NCI-H1092 (cell line): Measurements from ENCODE around the gene FCN2.

Source experiments
- DNase-seq: peaks from one replicate; lab custom pipeline; 2025; lab: John Stamatoyannopoulos, UW

The FCN2 gene

DNA sequence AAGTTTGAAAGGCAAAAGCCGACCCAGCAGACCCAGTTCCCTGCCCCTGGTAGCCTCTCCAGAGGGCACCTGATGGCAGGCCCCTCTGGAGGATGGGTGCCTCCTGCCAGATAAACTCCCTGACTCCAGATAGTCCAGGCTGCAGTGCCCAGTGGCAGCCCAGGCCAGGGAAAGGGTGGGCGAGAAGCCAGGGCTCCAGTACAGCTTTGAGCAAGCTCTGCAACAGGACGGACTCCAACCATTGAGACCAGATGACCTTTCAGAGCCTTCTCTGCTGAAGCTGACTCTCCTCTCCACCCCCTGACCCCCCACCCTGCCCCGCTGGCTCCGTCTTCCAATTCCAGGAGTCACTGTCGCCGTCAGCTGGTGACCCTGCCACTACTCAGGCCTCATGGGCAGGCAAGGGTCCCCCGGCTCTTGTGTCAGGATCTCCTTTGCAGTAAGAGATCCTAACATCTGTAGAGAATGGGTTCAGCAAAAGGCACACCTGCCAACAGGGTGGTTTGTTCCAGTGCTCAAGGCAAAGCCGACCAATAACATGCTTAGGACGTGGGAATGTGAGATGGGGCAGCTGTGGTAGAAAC lies 52.6 kb downstream of the FCN2 start:
- no peak for DNase-seq

GRCh38 chr9:134935056-134935640 lies 54.5 kb downstream of the FCN2 start:
- no peak for DNase-seq

DNA sequence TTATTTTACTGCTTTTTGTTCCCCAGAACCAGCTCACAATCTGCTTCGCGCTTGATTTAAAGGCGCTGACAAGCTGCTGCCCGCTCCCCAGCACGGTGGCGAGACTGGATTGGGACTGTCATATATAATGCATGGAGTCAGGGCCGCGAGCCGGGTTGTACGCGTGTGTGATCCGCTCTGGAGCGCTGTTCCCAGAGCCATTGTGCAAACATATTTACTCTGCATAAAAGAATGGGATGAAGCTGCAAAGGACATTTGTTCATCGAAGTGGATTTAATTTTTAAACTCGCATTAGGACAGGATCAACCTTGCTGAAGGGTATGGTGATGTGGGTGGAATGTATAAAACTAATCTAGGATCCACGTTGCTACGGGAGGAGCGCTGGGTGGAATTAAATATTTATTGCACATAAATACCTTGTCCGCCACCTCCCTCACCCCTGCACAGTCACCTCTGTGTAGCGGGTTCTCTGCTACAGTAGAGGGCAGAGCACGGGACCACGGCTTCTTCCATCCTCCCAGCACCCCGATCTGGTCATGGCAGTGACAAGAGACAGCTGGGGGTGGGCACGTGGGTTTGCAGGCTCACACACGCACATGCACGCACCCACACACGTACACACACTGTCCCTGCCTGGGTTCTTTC lies 55.2 kb downstream of the FCN2 start:
- DNase-seq: no peak

GRCh38 chr9:134936346-134937163 lies 55.9 kb downstream of the FCN2 start:
- no peak for DNase-seq
